ENCODE results near the gene PTPRA. TPM values are rescaled to one million over a fixed set of nuclear protein-coding genes. Genes with fewer than 3 reads are reported as not detected.

Gene PTPRA
- total and polyA plus RNA-seq, 9 of the 15 experiments (the other 6 are each of a cell fraction or from before 2014, with no cell fraction given): 3.4 to 80.5 (median 28.0) TPM

DNA sequence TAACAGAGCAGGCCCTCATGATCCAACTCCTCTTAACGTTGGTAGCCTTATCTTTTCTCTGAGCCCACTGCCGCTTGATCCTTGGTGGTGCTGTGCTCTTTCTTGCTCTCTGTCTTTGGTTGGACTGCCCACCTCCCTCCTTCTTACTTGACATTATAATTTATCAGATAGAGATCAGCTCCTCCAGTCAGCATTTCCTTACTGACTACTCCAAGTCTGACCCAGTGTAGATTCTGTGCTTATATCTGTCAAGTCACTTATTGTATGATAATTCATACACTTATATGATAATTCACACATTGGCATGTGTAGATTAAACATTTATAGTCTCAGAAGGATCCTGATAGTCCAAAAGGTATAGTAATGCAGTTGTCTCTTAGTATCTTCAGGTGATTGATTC is 18.1 kb downstream of the PTPRA start (continued):
- TF ChIP-seq, protein P1, sequence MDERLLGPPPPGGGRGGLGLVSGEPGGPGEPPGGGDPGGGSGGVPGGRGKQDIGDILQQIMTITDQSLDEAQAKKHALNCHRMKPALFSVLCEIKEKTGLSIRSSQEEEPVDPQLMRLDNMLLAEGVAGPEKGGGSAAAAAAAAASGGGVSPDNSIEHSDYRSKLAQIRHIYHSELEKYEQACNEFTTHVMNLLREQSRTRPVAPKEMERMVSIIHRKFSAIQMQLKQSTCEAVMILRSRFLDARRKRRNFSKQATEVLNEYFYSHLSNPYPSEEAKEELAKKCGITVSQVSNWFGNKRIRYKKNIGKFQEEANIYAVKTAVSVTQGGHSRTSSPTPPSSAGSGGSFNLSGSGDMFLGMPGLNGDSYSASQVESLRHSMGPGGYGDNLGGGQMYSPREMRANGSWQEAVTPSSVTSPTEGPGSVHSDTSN (CRISPR knock-in tag; IDR thresholded peaks at IDR 0.05; ENCODE audit: low read depth): no peak
- TF ChIP-seq, protein P1 (tag; conservative IDR thresholded peaks at IDR 0.05; ENCODE audit: low read depth): 0 out of 2 replicates have a peak, but pooled peaks have one; percentile 21

DNA sequence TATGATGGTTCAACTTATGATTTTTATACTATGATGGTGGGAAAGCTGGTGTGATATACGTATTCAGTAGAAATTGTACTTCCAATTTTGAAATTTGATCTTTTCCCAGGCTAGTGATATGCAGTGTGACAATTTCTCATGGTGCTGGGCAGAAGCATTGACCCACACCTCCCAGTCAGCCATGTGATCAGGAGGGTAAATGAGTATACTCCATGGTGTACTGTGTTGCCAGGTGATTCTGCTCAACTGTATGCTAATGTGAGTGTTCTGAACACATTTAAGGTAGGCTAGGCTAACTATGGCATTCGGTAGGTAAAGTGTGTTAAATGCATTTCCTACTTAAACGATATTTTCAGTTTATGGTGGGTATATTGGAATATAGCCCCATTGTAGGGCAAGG is 19.1 kb downstream of the PTPRA start:
- WGBS (ENCODE audit: insufficient coverage, low coverage, missing lambda C conversion rate): 88% methylated on average over 3 of the region's 3 CpGs
- CTCF ChIA-PET (ENCODE audit: low intra/inter-chr PET ratio): no interaction called here
- ATAC-seq: no peak

More for the DNA sequence above, 19.1 kb downstream of the PTPRA start:
- Histone ChIP-seq H3K9ac (ENCODE audit: insufficient read depth in 1 of 2, low read depth in 2 of 2, low read length in 2 of 2) (no peak overlapping the region), H3K4me3 (no peak overlapping the region), H3K4me2 (ENCODE audit: insufficient read depth, low read length) (no peak overlapping the region), H4K20me1 (replicated peaks; ENCODE audit: control insufficient read depth, insufficient read depth, low read length) (no peaks in the 10 kb centered on the region), H3K27ac (ENCODE audit: extremely low read depth, low read depth, low read length) (no peak overlapping the region), H3K79me2 (ENCODE audit: control insufficient read depth, insufficient read depth, low read length) (peaks cover 92% of the 10 kb centered on the region), H3K36me3 (ENCODE audit: control insufficient read depth, insufficient read depth, low read length) (peaks cover 10% of the 10 kb centered on the region), H2AFZ (ENCODE audit: low read depth, low read length) (no peak overlapping the region), H3K27me3 (ENCODE audit: control insufficient read depth in 2 of 2, insufficient read depth in 2 of 2, low read length in 2 of 2) (no peaks in the 10 kb centered on the region), H3K9me3 (replicated peaks; ENCODE audit: control insufficient read depth, insufficient read depth, low read depth, low read length) (peaks cover 3% of the 10 kb centered on the region; the same call in 1 of the 2 replicates), H3K4me1 (replicated peaks in 1 of 2; ENCODE audit: control insufficient read depth in 2 of 2, insufficient read depth in 2 of 2, low read length in 2 of 2) (peaks cover 8 to 35% of the 10 kb centered on the region in 2 experiments), H3K9me1 (ENCODE audit: control insufficient read depth, insufficient read depth, low read length) (peaks cover 3% of the 10 kb centered on the region)
- in situ Hi-C loops (cut with MboI) (no loop called here), intact Hi-C loops (cut with micrococcal nuclease) (no loop called here)
- TF ChIP-seq MAZ (CRISPR knock-in tag; conservative IDR thresholded peaks at IDR 0.05 in 1 of 2, IDR thresholded peaks at IDR 0.05 in 1 of 2) (no peak), ZNF12 (CRISPR knock-in tag; IDR thresholded peaks at IDR 0.05) (no peak), MTA1 (IDR thresholded peaks at IDR 0.05; ENCODE audit: borderline replicate concordance) (no peak), NR4A1 (CRISPR knock-in tag; IDR thresholded peaks at IDR 0.05) (no peak), NR4A1 (tag; IDR thresholded peaks at IDR 0.05) (no peak), ARID1B (IDR thresholded peaks at IDR 0.05) (no peak), NRF1 (conservative IDR thresholded peaks at IDR 0.05 in 1 of 2, IDR thresholded peaks at IDR 0.05 in 1 of 2) (no peak)
- TF ChIP-seq, protein P2, sequence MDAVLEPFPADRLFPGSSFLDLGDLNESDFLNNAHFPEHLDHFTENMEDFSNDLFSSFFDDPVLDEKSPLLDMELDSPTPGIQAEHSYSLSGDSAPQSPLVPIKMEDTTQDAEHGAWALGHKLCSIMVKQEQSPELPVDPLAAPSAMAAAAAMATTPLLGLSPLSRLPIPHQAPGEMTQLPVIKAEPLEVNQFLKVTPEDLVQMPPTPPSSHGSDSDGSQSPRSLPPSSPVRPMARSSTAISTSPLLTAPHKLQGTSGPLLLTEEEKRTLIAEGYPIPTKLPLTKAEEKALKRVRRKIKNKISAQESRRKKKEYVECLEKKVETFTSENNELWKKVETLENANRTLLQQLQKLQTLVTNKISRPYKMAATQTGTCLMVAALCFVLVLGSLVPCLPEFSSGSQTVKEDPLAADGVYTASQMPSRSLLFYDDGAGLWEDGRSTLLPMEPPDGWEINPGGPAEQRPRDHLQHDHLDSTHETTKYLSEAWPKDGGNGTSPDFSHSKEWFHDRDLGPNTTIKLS (IDR thresholded peaks at IDR 0.05; ENCODE audit: borderline replicate concordance, low read depth): no peak
- POLR2A ChIA-PET: no interaction called here
- DNase-seq (ENCODE audit: extremely low read depth in 1 of 4, low spot score in 3 of 4) (no peak), FAIRE-seq (no peak)
- no TSS peak for BruUV-seq (replicated peaks)

Data from K562 (cell line).